Gastrocnemius medialis (tissue), 4 donors: ENCODE measurements around the gene TMEM30A. TPM values are rescaled to one million over a fixed set of nuclear protein-coding genes. Genes with fewer than 3 reads are reported as not detected.

Source experiments
- ATAC-seq, 2 donors: fragments of 150-250 bp; one replicate each; pipeline ENCODE4 v1.9.1; 2016
- DNase-seq, 2 donors: peaks; one replicate each; pipeline ENCODE4 v3.0.0-alpha.2; 2019
- H3K27ac ChIP-seq, 4 donors: fragments of 200-600 bp; sonication (generic); 1 replicate in 1 of 4; 2 replicates in 3 of 4; pipeline ENCODE4 v1.5.1; 2016 to 2018; ENCODE audit warnings: mild to moderate bottlenecking in 2 of 4, moderate library complexity in 1 of 4
- H3K27me3 ChIP-seq, 3 donors: fragments of 200-600 bp; sonication (generic) in 2 of 3; 1 replicate in 1 of 3; 2 replicates in 2 of 3; pipeline versions ENCODE4 v1.5.1 to v1.6.0; 2016 to 2019; ENCODE audit warnings: mild to moderate bottlenecking in 1 of 3, moderate library complexity in 1 of 3
- H3K36me3 ChIP-seq, 2 donors: fragments of 200-600 bp; sonication (generic) in 1 of 2; one replicate each; pipeline ENCODE4 v1.5.1; 2017 to 2018
- H3K4me1 ChIP-seq, 2 donors: fragments of 200-600 bp; sonication (generic) in 1 of 2; one replicate each; pipeline ENCODE4 v1.5.1; 2016 to 2017; ENCODE audit warnings: mild to moderate bottlenecking in 2 of 2
- H3K4me3 ChIP-seq, 4 donors: fragments of 200-600 bp; sonication (generic) in 3 of 4; 1 replicate in 1 of 4; 2 replicates in 3 of 4; pipeline ENCODE4 v1.5.1; 2016 to 2019; ENCODE audit warnings: mild to moderate bottlenecking in 2 of 4
- H3K9me3 ChIP-seq, 3 donors: fragments of 200-600 bp; sonication (generic) in 2 of 3; 1 replicate in 1 of 3; 2 replicates in 2 of 3; pipeline ENCODE4 v1.5.1; 2016 to 2019
- POLR2A ChIP-seq, 2 donors: fragments of 450-650 bp; IDR thresholded peaks; one replicate each; pipeline ENCODE4 v1.6.1; 2017; ENCODE audit warnings: antibody characterized with exemption in 2 of 2, mild to moderate bottlenecking in 2 of 2, moderate library complexity in 2 of 2
- in situ Hi-C, 4 donors: fragments of 200-750 bp; cut with MboI; loops; one replicate each; pipeline versions ENCODE4 v1.15.0 to v1.8.0; 2017; ENCODE audit warnings: low sequenced_read_pairs in 4 of 4
- intact Hi-C: fragments of 100-400 bp; cut with DNase I; formaldehyde crosslinking; loops from one replicate; pipeline ENCODE4 v1.15.1; 2023; ENCODE audit warnings: low total_unique reads
- total RNA-seq, 4 donors: library from RNA; depleted of rRNA; stranded (reverse); fragments of >200 nt; gene quantifications; one replicate each; pipeline versions ENCODE4 v1.1.0 to v1.2.3, GENCODE V29; 2016
- TF ChIP-seq, protein P1 (sequence below), 5 experiments: fragments of 450-650 bp in 3 of 5; fragments of 200-600 bp in 2 of 5; sonication (generic) in 2 of 5; IDR thresholded peaks in 4 of 5; conservative IDR thresholded peaks in 1 of 5; 1 replicate in 4 of 5; 2 replicates in 1 of 5; pipeline ENCODE4 v1.5.1; 2016 to 2019; ENCODE audit warnings: antibody characterized with exemption in 5 of 5, mild to moderate bottlenecking in 3 of 5, moderate library complexity in 3 of 5

The TMEM30A gene
- total RNA-seq, 4 donors from 2014 or later: 23.8 to 44.4 (median 31.9) TPM

DNA sequence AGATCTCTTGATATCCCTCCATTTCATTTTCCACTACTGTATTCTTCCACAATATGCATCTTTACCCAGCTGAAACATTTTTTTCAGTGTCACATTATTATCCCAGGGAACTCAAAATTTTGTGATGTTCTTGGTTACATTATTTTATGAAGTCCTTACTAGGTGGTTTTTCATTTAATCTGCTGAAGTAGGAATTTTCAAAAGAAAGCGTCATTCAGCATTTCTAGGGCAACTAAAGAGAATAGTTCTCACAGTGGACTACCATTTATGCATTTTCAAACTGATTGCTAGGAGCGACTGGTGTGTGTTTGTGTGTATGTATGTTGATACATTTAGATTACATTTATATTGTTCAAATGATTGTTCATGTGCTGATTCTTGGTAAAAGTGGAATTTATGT lies 2.4 kb upstream of the TMEM30A start:
- no peak overlapping the region for H3K27ac ChIP-seq
- in situ Hi-C loops: no loop called here
- no peaks in the 10 kb centered on the region for H3K9me3 ChIP-seq
- ATAC-seq: no peak
- H3K27me3 ChIP-seq: no peaks in the 10 kb centered on the region
- intact Hi-C loops: loop anchor here (5.0 kb wide), 1 partner anchor 315 kb away; the partner anchor contains the start of gene SENP6
- DNase-seq: no peak
- H3K36me3 ChIP-seq: no peaks in the 10 kb centered on the region
- no peak overlapping the region for H3K4me3 ChIP-seq
- peaks cover 31 to 37% of the 10 kb centered on the region in 2 donors for H3K4me1 ChIP-seq
- TF ChIP-seq POLR2A (IDR thresholded peaks at IDR 0.05): no peak
- TF ChIP-seq, protein P1, sequence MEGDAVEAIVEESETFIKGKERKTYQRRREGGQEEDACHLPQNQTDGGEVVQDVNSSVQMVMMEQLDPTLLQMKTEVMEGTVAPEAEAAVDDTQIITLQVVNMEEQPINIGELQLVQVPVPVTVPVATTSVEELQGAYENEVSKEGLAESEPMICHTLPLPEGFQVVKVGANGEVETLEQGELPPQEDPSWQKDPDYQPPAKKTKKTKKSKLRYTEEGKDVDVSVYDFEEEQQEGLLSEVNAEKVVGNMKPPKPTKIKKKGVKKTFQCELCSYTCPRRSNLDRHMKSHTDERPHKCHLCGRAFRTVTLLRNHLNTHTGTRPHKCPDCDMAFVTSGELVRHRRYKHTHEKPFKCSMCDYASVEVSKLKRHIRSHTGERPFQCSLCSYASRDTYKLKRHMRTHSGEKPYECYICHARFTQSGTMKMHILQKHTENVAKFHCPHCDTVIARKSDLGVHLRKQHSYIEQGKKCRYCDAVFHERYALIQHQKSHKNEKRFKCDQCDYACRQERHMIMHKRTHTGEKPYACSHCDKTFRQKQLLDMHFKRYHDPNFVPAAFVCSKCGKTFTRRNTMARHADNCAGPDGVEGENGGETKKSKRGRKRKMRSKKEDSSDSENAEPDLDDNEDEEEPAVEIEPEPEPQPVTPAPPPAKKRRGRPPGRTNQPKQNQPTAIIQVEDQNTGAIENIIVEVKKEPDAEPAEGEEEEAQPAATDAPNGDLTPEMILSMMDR (IDR thresholded peaks at IDR 0.05 in 4 of 5, conservative IDR thresholded peaks at IDR 0.05 in 1 of 5): no peak

DNA sequence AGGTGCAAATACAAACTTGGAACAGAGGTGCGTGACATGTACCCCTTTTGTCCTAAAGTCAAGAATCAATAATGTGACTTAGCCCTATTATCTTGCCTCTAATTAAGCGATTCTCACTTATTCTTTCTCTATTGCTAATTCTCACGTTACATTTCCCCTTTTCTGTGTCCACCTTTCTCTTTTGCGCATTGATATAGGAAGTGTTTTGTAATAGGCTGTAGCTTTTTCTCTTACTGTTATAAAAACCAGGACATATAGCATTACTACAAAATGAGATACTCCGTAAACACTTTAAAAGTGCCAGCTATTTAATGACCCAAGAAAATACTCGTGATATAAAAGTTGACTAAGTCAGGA lies 669 bp upstream of the TMEM30A start:
- ATAC-seq (no peak), DNase-seq (no peak)
- peak overlapping the region; percentile 80 to 94 (median 91) for H3K27ac ChIP-seq
- no peaks in the 10 kb centered on the region for H3K36me3 ChIP-seq
- intact Hi-C loops (loop anchor here (5.0 kb wide), 1 partner anchor 317 kb away; the partner anchor contains the start of gene SENP6), in situ Hi-C loops (no loop called here)
- no peak for TF ChIP-seq POLR2A (IDR thresholded peaks at IDR 0.05)
- TF ChIP-seq, protein P1 (IDR thresholded peaks at IDR 0.05 in 4 of 5, conservative IDR thresholded peaks at IDR 0.05 in 1 of 5): no peak
- H3K4me3 ChIP-seq: peak overlapping the region; percentile 75 to 90 (median 76)
- H3K9me3 ChIP-seq: no peaks in the 10 kb centered on the region
- H3K4me1 ChIP-seq: peaks cover 37% of the 10 kb centered on the region in 2 donors
- H3K27me3 ChIP-seq: no peaks in the 10 kb centered on the region

DNA sequence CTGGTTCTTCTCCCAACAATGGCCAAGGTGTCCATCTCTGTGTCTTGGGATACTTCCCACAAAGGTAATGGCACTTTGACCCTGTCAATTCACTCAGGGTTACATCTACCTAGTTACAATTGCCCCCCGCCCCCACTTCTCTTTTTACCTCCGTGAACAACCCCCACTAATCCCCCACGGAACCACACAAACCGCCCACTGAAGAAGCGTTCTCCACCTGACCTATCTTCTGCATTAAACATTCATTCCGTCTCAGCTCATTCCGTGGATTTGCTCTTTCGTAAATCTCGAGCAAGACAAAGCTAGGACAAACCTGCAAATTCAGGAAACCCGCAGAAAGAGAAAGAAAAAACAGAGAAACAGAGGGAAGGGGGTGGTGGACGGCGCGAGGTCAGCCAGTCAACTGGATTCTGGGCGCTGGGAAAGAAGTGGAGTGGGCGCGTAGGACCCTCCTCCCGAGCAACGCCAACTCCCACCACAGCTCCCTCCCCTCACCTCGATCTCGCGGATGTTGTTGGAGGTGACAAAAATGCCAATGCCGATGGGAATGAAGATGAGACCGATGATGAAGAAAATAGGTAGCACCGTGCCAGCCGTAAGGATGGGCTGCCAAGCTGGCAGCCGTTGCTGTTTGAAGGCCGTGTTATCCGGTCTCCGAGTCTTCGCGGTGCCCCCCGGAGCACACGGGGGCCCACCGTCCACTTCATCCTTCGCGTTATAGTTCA lies 523 bp downstream of the TMEM30A start:
- Histone ChIP-seq H3K27me3 (no peaks in the 10 kb centered on the region), H3K9me3 (no peaks in the 10 kb centered on the region), H3K27ac (peak overlapping the region; percentile 80 to 94 (median 91)), H3K36me3 (no peaks in the 10 kb centered on the region), H3K4me3 (peak overlapping the region; percentile 75 to 90 (median 76)), H3K4me1 (peaks cover 47 to 49% of the 10 kb centered on the region in 2 donors)
- ATAC-seq (peak; percentile 27 to 38), DNase-seq (peak in 1 of 2 donors; percentile 5)
- intact Hi-C loops (loop anchor here (1.0 to 5.0 kb wide), 2 partner anchors 42 to 209 kb away; partner anchors contain the start of genes COX7A2 and FILIP1), in situ Hi-C loops (no loop called here)
- TF ChIP-seq, protein P1 (IDR thresholded peaks at IDR 0.05 in 4 of 5, conservative IDR thresholded peaks at IDR 0.05 in 1 of 5): no peak
- TF ChIP-seq POLR2A (IDR thresholded peaks at IDR 0.05): no peak

DNA sequence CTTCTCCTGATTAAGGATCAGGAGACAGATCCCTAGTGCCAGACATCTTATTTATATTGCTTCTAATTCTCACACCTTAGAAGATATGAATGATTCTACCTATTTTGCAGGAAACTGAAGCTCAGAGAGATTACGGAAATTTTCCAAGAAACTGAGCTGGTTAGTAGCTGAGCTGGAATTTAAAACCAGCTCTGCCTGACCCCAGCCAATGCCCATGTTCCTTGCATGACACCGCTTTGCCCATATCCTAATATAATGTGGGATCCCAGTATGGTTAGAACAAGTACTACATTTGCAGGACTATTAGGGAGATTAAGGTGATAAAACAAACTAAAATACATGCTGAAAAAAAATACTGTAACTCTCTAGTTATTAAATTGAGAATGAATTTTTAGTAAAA lies 1.9 kb downstream of the TMEM30A start:
- no peaks in the 10 kb centered on the region for H3K9me3 ChIP-seq
- peak overlapping the region in 3 of 4 donors; percentile 76 to 90 (median 77) for H3K4me3 ChIP-seq
- intact Hi-C loops: loop anchor here (5.0 kb wide), 1 partner anchor 40 kb away; the partner anchor contains the start of gene COX7A2
- no peaks in the 10 kb centered on the region for H3K27me3 ChIP-seq
- TF ChIP-seq, protein P1 (IDR thresholded peaks at IDR 0.05 in 4 of 5, conservative IDR thresholded peaks at IDR 0.05 in 1 of 5): no peak
- no peak for TF ChIP-seq POLR2A (IDR thresholded peaks at IDR 0.05)
- DNase-seq (no peak), ATAC-seq (no peak)
- H3K4me1 ChIP-seq: peaks cover 59 to 62% of the 10 kb centered on the region in 2 donors
- H3K27ac ChIP-seq: peak overlapping the region in 1 of 4 donors; percentile 80
- in situ Hi-C loops: no loop called here
- no peaks in the 10 kb centered on the region for H3K36me3 ChIP-seq
